Hypothalamus (tissue), 51 donors: ENCODE data around the gene PCSK5.
A peak's percentile ranks its signal among the peaks of the same experiment; 100 is the strongest.

Experiments used
- DNase-seq, 51 donors: peaks; one replicate each; lab custom pipeline; 2025; lab: John Stamatoyannopoulos, UW

The PCSK5 gene

DNA sequence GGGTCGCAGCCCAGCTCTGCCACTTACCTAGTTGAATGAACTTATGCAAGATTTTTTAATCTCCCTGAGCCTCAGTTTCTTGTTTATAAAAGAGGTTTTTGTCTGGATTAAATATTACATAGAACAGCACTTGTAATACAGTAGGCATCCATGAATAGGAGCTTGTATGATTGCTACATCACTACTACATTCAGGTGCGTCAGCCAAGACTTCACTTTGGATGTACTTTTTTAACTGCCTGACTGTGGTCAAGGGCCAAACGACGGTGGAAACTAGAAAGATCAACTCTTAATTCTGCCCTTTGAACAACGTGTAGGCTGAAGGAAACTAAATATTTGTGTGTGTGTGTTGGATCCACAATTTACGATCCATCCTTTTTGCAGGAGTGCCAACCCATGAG lies 330.9 kb downstream of the PCSK5 start:
- no peak for DNase-seq

DNA sequence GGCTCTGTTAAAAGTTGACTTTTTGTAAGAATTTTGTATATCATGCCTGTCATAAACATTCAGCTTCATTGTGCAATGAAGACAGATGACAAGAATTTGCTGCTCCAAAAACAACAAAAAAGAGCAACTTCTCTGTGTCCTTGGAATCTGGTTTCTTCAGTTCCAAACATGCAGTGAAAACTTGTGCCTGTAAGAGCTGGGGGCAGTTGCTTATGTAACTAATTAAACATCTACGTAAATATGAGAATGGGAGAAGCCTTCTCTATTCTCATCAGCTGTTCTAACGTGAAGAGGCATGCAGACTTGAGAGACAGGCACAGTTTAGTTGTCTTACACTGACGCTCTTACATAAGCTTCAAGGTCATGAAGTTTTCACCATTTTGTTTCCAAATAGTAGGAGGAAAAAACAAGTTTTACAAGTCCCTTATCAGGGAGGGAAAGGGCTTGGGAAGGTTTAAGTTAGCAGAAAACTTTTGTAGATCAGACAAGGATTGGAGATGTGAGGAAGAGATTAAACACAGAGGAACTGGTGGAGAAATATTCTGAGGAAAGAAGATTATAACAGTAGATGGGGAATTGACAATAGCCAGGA lies 333.4 kb downstream of the PCSK5 start:
- DNase-seq = no peak

DNA sequence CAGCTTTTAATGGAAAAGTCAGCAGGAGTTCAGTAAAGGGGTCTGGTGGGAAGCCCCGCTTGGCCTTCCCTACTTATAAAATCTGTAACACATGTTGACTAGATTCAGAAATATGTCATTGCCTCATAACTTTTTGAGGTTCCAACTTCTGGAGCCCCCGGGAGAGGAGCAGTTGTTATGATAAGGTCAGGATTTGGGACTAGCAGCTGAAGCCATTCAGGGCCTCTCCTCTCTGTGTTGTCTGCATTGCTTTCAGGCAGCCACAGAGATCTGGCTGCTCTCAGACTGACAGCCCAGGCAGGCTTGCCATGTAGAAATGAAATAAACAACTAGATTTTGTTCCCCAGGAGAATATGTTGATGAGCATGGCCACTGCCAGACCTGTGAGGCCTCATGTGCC lies 336.7 kb downstream of the PCSK5 start:
- no peak for DNase-seq

DNA sequence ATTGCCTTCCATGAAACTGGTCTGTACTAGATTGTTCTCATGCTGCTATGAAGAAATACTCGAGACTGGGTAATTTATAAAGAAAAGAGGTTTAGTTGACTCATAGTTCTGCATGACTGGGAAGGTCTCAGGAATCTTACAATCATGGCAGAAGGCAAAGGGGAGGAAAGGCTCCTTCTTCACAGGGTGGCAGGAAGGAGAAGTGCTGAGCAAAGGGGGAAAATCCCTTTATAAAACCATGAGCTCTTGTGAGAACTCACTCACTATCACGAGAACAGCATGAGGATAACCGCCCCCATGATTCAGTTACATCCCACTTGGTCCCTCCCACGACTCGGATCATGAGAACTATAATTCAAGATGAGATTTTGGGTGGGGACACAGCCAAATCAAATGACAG lies 340.5 kb downstream of the PCSK5 start:
- DNase-seq = no peak

DNA sequence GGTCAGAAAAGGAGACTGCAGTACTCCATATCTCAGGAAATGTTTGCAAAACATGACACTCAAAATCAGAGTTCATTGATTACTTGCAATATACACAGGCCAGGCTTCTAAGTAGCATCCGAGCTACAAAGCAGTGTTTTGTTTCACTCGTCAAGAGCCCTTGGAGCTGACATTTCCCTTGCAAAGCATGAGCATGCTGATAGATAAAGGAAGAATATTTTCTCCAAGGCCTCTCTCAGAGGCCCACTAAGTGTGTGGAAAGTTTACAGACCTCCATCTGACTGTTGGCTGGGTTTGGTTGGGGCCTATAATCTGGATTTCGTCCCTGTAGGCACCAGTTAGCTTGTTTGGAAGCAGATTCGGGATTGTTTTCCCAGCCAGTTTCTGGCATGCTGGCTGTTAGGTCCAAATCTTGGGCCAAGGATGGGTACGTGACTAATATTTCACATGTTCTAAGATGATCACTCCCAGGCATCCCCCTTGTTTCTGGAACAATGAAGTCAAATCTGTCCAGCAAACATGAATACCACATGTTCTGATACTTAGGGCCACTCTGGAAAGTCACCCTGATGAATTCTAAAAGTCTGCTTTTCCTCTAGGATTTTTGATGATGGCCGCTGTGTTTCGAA lies 342.5 kb downstream of the PCSK5 start:
- DNase-seq = no peak

DNA sequence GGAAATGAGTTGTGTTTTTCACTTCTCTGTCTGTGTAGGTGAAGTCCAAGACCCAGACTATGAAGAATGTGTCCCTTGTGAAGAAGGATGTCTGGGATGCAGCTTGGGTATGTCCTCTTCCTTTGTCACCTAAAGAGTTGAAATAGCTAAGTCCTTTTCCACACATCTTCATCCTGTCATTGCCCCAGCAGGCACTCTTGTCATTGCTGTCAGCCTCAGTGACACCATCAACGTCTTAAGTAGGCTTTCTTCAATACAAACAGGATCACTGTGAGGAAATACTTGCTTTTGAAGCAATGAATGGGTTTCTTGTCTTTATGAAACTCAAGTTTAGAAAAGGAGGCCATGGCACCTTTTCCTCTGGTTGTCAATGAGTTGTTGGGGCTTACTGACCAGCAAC lies 350.1 kb downstream of the PCSK5 start:
- no peak for DNase-seq

DNA sequence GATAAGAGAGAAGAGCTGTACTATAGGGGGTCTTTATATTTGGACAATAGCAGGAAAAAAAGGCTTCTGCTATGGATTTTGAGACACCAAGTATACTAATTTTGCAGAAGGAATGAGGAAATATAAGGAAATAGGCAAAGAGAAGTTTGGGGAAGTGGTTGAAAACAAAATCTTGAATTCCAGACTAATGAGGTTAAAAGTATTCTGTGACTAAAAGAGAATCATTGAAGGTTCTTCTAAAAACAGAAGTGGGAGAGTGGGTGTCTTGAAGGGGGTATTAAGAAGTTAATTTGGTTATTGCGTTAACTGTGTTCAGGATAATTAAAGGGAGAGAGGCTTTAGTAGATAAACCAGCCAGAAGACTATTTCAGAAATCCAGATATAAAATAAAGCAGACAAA lies 355.0 kb downstream of the PCSK5 start:
- DNase-seq = no peak

DNA sequence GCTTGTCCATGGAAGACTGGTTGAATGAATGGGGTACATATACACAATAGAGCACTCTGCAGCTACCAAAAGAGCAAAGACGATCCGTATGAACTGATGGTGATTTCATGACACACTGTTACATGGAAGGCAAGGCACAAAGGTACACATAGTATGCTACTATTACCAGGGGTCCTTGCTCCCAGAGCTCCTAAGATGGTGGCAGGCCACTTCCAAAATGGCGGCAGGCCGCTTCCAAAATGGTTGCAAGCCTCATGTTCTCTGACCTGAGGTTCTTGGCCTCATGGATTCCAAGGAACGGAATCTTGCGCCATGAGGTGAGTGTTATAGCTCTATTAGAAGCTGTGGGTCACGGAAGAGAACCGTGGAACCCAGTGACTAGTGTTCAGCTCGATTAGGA lies 356.2 kb downstream of the PCSK5 start:
- no peak for DNase-seq

DNA sequence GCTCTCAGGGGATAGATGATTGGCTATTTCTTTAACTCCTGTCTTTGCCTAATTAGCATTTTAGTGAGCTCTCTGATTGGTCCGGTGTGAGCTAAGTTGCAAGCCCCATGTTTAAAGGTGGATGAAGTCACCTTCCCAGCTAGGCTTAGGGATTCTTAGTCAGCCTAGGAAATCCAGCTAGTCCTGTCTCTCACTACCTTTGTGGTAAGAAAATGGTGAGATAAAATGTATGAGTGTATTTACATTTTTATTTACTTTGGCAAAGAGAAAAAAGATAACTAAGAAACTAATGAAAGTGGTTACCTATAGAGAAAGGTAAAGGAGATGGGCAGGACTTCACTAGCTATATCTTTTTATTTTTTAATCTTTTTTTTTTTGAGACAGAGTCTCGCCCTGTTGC lies 357.0 kb downstream of the PCSK5 start:
- DNase-seq = no peak

DNA sequence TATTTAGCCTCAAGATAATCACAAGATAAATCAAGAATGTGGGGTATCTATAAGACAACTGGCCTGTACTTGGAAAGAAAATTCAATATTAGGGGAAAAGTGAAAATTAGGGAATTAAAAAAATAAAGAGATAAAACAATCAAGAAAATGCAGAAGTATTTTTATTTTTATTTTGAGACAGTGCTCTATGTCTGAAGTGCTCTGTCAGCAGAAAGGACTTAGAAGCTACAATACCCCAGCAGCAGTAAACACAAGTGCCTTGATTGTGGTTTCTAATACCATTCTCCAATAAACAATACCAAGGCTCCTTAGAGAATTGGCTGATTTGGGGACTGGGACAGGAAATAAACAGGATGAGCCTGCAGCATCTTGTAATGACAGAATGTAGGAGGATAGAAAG lies 358.8 kb downstream of the PCSK5 start:
- DNase-seq = no peak

DNA sequence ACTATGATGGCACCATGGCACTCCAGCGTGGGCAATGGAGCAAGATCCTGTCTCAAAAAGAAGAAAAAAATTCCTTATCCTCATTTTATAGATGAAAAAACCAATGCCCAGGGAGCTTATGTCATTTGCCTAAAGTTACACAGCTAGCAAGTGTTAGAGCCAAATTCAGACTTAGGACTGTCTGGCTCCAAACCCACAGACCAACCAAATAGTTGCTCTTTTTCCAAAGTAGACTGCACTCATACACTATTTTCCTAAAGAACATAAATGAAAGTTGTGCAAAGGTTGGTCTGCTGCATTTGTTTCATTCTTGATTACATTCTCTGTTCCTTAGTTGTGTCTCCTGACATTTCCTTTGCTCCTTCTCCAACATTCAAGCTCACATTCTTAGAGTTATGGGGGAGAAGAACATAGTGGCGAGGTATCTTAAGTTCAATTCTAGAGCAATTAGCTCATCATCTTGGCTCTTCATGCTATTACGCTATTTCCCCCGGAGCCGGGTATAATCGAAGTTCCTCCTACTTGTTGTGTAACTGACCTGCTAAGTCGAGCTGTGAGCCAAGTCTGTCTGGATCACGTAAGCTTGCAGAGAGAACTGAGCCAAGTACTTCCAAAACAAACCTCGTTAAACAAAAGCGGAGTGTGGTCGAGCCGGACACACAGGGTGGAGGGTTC lies 365.4 kb downstream of the PCSK5 start:
- DNase-seq = peak in 2 of 51 donors; percentile 4 to 14

DNA sequence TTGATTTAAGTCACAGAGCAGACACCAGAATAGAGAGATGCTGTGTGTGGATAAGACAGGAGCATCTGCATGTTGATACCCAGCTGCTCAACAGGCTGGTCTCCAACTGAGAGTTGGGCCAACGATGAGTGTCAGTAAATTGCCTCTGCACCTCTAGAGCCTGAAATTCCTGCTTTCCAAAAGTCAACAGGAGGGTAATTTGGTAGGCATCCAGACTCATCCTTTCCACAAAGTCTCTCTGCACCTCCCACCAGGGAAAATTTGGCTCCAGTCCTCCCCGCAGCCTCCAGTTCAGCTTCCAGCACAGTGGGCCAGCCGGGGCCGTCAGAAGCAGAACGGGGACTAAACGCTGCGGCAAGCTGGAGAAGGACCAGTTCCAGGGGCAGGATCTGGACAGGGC lies 366.8 kb downstream of the PCSK5 start:
- no peak for DNase-seq

DNA sequence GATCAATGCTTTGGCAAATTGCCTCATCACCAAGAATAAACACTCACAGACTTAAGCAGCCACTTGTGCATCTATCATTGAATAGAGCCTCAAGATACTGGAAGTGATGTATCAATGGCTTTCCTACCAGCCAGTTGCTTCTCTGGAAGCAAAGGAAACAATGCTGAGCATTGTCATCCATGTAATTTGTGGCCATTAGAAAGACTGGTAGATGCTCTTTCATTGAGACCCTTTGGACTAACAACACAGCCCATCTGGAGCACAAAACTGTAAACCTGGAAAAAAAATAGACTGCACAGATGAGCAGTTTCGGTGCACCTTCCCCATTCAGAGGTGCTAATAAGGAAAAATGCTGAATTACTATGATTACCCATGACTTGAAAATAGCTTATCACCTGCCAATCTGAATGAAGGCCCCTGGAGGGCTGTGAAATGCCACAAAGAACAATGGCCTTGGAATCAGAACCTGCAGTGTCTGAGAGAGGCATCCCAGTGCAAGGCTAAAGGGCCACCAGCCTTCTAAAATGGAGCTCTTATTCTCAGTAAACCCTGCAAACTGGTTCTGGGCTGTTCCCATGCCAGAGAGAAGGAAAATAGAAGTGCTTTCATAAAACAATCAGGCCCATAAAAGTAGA lies 376.3 kb downstream of the PCSK5 start:
- no peak for DNase-seq

DNA sequence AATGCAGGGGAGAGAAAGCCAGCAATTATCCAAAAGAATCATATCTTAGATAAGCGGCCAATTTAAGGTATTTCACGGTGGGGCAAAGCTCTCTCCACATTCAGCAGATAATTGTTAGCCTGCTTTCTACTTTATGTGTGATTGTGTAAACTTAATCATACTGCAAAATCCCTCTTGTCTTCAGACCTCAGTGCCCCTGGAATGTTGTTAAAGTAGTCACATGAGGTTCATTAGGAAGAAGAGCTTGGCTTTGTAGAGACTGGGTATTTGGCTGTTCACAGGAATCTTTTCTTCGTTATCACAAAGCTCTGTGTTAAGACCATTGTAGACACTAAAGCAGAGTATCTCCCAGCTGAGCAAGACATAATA lies 376.8 kb downstream of the PCSK5 start:
- no peak for DNase-seq

DNA sequence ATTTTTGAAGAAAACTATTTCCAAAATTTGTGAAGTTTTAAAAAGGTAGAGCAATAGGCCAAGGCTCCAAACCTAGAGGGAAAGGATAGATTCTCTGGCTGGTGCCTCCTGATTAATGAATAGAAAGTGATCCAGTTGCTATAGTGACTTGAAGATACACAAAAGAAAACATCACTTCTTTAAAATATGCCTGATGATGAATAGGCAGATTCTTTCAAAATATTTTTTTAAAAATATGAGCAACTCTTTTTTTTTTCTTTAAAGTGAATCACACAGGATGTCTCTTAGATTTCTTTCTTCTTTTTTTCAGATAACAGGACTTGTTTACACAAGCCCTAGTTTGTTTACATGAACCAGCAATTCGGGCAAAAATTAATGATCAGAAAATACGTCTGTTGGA lies 379.3 kb downstream of the PCSK5 start:
- DNase-seq = no peak

DNA sequence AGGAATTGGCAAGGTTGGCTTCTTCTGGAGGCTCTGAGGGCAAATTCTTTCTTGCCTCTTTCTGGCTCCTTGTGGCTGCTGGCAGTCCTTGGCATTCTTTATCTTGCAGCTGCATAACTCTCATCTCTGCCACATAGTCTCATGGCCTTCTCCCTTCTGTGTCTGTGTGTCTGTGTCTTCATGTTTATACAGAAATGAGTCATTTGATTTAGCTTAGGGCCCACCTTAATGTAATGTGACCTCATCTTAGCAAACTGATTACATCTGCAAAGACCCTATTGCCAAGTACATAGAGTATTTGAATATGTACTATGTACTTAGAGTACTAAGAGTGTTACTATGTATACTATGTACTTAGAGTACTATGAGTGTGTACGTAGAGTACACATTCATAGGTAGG lies 381.3 kb downstream of the PCSK5 start:
- no peak for DNase-seq

DNA sequence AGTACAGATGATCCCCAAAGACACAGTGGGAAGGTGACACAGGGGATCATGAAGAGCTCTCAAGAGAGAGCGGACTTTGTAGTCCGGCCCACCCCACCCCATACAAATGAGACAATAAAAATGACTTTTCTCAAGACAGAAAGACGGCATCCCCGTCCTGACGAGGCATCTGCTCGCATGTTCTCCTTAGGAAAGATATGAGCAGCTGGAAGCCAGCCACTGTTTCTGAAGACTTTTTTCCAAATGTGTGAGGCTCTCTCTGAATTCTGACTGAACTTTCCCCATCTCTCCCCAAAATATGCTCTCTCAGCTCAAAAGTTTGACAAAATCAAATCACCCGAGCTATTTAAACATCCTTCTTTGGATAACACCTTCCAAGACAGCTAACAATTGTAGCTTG lies 398.6 kb downstream of the PCSK5 start:
- no peak for DNase-seq

DNA sequence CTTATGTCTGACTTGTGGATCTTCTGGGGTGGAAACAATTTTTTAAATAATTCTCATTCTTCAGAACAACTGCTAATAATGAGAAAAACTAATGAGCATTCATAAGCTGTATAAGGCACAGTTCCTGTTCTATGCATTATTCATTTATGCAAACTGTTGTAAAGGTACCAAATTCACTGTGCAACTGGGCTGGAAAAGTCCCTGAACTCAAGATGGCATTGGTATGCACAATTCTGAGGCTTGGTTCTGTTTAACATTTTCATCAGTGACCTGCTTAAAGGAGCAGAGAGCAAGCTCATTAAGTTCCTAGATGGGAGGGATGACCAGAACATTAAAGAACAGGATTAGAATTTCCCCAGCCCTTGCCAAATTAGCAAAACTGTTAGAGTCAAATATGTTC lies 399.2 kb downstream of the PCSK5 start:
- DNase-seq = no peak

DNA sequence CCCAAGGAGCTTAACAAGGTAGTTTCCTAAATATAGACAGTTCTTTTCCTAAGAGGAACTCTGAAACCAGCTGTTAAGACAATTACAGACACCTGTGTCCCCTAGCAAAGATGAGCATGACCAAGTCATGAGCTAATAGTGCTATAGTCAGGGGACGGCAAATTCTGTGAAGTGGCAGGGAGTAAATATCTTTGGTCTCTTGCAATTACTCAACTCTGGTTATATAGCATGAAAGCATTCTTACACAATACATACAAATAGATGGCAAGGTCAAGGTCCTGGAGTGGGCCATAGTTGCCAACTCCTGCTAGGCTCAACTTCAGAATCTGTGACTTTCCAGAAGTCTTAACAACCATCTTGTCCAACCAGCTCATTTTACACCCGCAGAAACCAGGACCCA lies 400.1 kb downstream of the PCSK5 start:
- DNase-seq = no peak

DNA sequence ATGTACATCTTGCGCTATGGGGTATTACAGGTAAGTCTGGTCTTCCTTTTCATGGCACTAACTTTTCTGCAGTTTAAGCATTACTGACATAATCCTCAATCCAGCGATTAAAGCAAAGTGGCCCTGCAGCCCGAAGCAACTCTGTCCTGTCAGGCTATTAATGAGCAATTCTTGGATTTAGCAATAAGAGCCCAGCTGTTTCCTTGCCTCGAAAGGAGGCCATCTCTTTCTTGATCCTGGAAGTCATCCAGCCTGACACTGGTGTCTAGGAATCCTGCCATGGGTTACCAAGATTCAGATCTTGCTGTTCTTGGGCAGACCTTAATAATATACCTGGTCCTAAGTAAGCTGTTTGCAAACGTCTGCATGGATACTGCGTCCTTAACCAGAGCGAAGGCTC lies 401.8 kb downstream of the PCSK5 start:
- no peak for DNase-seq

DNA sequence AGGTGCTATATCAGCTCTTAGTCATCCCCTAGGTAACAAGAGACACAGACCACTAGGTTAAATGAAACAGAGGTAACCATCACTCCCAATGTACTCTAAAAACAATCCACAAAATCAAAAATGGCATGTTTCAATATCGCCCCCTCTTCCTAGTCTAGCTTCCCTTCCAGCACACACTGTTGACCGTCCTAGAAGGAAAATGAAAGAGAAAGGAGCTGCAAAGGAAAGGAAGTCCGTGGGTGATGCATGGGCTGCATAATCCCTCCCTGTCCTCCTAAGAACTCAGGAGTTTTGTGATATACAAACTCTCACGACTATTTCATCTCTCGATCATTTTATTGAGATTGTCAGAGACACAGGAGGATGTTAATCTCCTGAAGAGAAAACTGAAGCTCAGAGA lies 402.2 kb downstream of the PCSK5 start:
- DNase-seq = no peak

DNA sequence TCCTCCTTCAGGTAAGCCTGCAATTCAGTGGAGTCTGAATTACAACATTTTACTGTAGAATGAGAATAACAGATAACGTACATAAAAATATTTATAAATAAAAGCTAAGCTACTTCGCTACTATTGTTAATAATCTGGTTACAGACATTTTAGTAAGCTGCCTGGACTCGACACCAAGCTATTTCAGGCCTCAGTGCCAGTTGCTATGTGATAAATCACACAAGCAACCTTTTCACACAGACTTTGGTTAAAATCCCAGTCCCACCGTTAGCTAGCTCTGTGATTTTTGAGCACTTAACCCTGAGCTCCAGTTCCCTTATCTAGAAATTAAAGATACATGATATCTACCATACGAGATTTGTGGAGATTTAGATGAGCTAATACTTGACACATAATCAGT lies 403.8 kb downstream of the PCSK5 start:
- no peak for DNase-seq
